H1 (cell line): Measurements from ENCODE around the gene FRMPD1. TPM values are rescaled to one million over a fixed set of nuclear protein-coding genes. Genes with fewer than 3 reads are reported as not detected.

ENCODE experiments used
- ATF3 ChIP-seq: IDR thresholded peaks from 2 replicates; pipeline ENCODE4 v1.6.1; 2011; ENCODE audit warnings: low read depth, mild to moderate bottlenecking, low read length; ENCODE audit not compliant: insufficient read depth
- CHD1 ChIP-seq: IDR thresholded peaks from 2 replicates; pipeline ENCODE4 v1.6.1; 2012; ENCODE audit warnings: low read depth, low read length, improper control_type of control experiment
- CHD7 ChIP-seq: fragments of 300-600 bp; sonication (generic); IDR thresholded peaks from 2 replicates; pipeline ENCODE4 v1.7.1; 2012; ENCODE audit warnings: low read length, moderate library complexity, mild to moderate bottlenecking, inconsistent platforms; ENCODE audit not compliant: insufficient replicate concordance
- GTF2F1 ChIP-seq: IDR thresholded peaks from 2 replicates; pipeline ENCODE4 v1.6.1; 2012; ENCODE audit warnings: low read depth, low read length, improper control_type of control experiment, borderline replicate concordance
- RAD21 ChIP-seq, 2 experiments: IDR thresholded peaks in 1 of 2; conservative IDR thresholded peaks in 1 of 2; 2 replicates each; pipeline ENCODE4 v1.6.1; 2011; ENCODE audit warnings: low read depth in 2 of 2, low read length in 2 of 2, improper control_type of control experiment in 1 of 2, inconsistent platforms in 1 of 2, mild to moderate bottlenecking in 1 of 2, moderate library complexity in 1 of 2
- RNF2 ChIP-seq: fragments of 200-900, 300-1000 bp; sonication (generic); IDR thresholded peaks from 2 replicates; pipeline ENCODE4 v1.7.1; 2016; ENCODE audit warnings: borderline replicate concordance, low read depth, mild to moderate bottlenecking, antibody characterized with exemption, low read length; ENCODE audit not compliant: poor library complexity, severe bottlenecking; ENCODE audit errors: missing control alignments
- SRF ChIP-seq: IDR thresholded peaks from 2 replicates; pipeline ENCODE4 v1.6.1; 2011; ENCODE audit warnings: mild to moderate bottlenecking, low read depth, low read length, moderate library complexity
- SUZ12 ChIP-seq: fragments of 200-600 bp; sonication (generic); IDR thresholded peaks from 2 replicates; pipeline ENCODE4 v1.6.1; 2012; ENCODE audit warnings: mild to moderate bottlenecking, inconsistent platforms, low read length, moderate library complexity, mixed read lengths
- TAF7 ChIP-seq: optimal IDR thresholded peaks from 2 replicates; pipeline ENCODE3; 2011; ENCODE audit warnings: low read depth, mild to moderate bottlenecking, inconsistent platforms, low read length, moderate library complexity, borderline replicate concordance
- TEAD4 ChIP-seq: IDR thresholded peaks from 2 replicates; pipeline ENCODE4 v1.6.1; 2012; ENCODE audit warnings: low read depth, low read length, inconsistent platforms, mixed read lengths
- polyA plus RNA-seq, 7 experiments: library from polyadenylated mRNA; depleted of rRNA in 3 of 7; stranded (reverse) in 5 of 7; unstranded in 2 of 7; fragments of >200 nt in 5 of 7; fragments of 200-250 nt in 2 of 7; gene quantifications; 1 replicate in 5 of 7; 2 replicates in 1 of 7; 4 replicates in 1 of 7; pipeline versions ENCODE4 v1.2.1 to v1.2.3, GENCODE V29; 2011 to 2013; ENCODE audit warnings: missing spikeins in 2 of 7, mixed read lengths in 2 of 7
- total RNA-seq: library from RNA; stranded (reverse); fragmentation: NEBNext Ultra II Directional; extraction: Animal tissue kit (Norgen Biotek cat#: 25700); gene quantifications from 2 replicates; pipeline ENCODE4 v1.2.1, GENCODE V29; 2021

The FRMPD1 gene
- total and polyA plus RNA-seq, 2 of the 8 experiments (the other 6 are each of a cell fraction or from before 2014, with no cell fraction given) = 0.27 to 0.32 TPM

- no peak for TF ChIP-seq CHD7
- no peak for TF ChIP-seq TAF7
- no peak for TF ChIP-seq SUZ12
- TF ChIP-seq RAD21 (IDR thresholded peaks at IDR 0.05 in 1 of 2, conservative IDR thresholded peaks at IDR 0.05 in 1 of 2; ENCODE audit: low read depth in 2 of 2, low read length in 2 of 2) = no peak
- TF ChIP-seq ATF3 = no peak
- no peak for TF ChIP-seq GTF2F1
- no peak for TF ChIP-seq TEAD4
- no peak for TF ChIP-seq SRF
- no peak for TF ChIP-seq CHD1
- TF ChIP-seq RNF2 = no peak
Measured at GRCh38 chr9:37620396-37620795, 30.4 kb upstream of the FRMPD1 start (continued).
